Measurements from ENCODE around the gene ARRDC2.

DNA sequence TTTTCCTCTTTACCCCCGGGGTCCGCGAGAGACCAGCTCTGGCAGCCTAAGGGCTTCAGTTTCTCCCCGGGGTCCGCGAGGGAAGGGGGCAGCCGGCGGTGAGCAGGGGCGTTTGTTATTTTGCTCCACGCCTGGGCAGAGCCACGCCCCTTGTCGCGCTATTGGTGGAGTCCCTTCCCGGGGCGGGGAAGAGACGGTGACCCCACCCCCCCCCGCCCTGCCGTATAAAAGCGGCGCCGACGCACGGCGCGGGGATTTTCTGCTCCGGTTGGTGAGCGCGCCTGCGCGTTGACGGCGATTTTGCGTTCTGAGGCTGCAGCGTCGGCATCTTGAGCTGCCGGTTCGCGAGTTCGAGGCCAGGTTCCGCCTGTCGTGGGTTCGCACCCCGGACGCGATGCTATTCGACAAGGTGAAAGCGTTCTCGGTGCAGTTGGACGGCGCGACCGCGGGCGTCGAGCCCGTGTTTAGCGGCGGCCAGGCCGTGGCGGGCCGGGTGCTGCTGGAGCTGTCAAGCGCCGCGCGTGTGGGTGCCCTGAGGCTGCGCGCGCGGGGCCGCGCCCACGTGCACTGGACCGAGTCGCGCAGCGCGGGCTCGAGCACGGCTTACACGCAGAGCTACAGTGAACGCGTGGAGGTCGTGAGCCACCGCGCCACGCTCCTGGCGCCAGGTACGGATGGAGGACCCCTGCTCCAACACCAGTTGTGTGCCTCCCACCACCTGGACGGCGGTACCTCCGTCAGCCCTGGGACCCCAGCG, at the start of gene ARRDC2:
- TF ChIP-seq, protein P1, sequence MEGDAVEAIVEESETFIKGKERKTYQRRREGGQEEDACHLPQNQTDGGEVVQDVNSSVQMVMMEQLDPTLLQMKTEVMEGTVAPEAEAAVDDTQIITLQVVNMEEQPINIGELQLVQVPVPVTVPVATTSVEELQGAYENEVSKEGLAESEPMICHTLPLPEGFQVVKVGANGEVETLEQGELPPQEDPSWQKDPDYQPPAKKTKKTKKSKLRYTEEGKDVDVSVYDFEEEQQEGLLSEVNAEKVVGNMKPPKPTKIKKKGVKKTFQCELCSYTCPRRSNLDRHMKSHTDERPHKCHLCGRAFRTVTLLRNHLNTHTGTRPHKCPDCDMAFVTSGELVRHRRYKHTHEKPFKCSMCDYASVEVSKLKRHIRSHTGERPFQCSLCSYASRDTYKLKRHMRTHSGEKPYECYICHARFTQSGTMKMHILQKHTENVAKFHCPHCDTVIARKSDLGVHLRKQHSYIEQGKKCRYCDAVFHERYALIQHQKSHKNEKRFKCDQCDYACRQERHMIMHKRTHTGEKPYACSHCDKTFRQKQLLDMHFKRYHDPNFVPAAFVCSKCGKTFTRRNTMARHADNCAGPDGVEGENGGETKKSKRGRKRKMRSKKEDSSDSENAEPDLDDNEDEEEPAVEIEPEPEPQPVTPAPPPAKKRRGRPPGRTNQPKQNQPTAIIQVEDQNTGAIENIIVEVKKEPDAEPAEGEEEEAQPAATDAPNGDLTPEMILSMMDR (IDR thresholded peaks at IDR 0.05): peak in 1 of 3 experiments; percentile 30
- TF ChIP-seq POLR2A (IDR thresholded peaks at IDR 0.05): no peak
- TF ChIP-seq POLR2AphosphoS5 (IDR thresholded peaks at IDR 0.05; ENCODE audit: insufficient read depth in 1 of 2, low read depth in 1 of 2): peak; percentile 74 to 79

All from vagina (tissue), 2 donors.